ENCODE measurements around the gene MRPL2. TPM values are rescaled to one million over a fixed set of nuclear protein-coding genes. Genes with fewer than 3 reads are reported as not detected.

MRPL2 gene
- total RNA-seq, 2 experiments from 2014 or later: 42.8 to 48.0 TPM

DNA sequence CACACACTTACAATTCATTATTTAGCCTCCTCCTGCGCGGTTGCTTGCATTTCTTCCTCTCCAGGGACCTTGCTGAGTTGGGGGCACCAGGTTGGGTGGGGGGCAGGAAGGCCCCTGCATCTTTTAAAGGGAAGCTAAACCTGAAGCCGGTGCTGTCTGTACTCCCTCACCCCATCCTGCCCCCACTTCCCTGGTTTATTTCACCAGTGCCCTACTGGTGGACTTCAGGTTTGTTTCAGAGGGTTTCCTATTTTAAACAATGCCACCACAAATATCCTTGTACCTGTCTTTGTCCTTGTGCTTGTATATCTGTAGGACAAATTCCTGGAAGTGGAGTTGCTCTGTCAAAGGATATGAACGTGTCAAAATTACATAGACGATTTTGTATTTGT is 37.9 kb upstream of the MRPL2 start:
- Histone ChIP-seq H3K9me3 (ENCODE audit: control insufficient read depth in 1 of 2, insufficient read depth in 1 of 2, low read length in 2 of 2) (no peaks in the 10 kb centered on the region), H3K27me3 (ENCODE audit: control insufficient read depth in 1 of 2, insufficient read depth in 2 of 2, low read length in 2 of 2) (no peaks in the 10 kb centered on the region), H3K4me3 (ENCODE audit: low read length) (no peak overlapping the region), H3K27ac (ENCODE audit: low read depth in 1 of 2, low read length in 2 of 2) (no peak overlapping the region), H3K36me3 (ENCODE audit: insufficient read depth, low read length) (no peaks in the 10 kb centered on the region), H3K4me1 (ENCODE audit: insufficient read depth, low read length) (no peaks in the 10 kb centered on the region)
- H3K4me1 Mint-ChIP-seq (ENCODE audit: low read depth): peaks cover 24% of the 10 kb centered on the region
- DNase-seq (no peak), ATAC-seq (ENCODE audit: poor library complexity) (no peak)
- intact Hi-C loops (cut with DNase I, micrococcal nuclease): no loop called here
- TF ChIP-seq, protein P1, sequence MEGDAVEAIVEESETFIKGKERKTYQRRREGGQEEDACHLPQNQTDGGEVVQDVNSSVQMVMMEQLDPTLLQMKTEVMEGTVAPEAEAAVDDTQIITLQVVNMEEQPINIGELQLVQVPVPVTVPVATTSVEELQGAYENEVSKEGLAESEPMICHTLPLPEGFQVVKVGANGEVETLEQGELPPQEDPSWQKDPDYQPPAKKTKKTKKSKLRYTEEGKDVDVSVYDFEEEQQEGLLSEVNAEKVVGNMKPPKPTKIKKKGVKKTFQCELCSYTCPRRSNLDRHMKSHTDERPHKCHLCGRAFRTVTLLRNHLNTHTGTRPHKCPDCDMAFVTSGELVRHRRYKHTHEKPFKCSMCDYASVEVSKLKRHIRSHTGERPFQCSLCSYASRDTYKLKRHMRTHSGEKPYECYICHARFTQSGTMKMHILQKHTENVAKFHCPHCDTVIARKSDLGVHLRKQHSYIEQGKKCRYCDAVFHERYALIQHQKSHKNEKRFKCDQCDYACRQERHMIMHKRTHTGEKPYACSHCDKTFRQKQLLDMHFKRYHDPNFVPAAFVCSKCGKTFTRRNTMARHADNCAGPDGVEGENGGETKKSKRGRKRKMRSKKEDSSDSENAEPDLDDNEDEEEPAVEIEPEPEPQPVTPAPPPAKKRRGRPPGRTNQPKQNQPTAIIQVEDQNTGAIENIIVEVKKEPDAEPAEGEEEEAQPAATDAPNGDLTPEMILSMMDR (IDR thresholded peaks at IDR 0.05): no peak
- H3K4me3 Mint-ChIP-seq: no peak overlapping the region
- no peaks in the 10 kb centered on the region for H3K9me3 Mint-ChIP-seq
- CTCF ChIA-PET: interaction anchor here (0.6 kb wide), 2 partner anchors 30 to 273 kb away, joined by 3 read pairs; partner anchors contain the start of gene ZNF318
- POLR2A ChIA-PET: no interaction called here
- H3K36me3 Mint-ChIP-seq (ENCODE audit: low read depth): no peaks in the 10 kb centered on the region
- H3K27me3 Mint-ChIP-seq: no peaks in the 10 kb centered on the region
- no peak overlapping the region for H3K27ac Mint-ChIP-seq

DNA sequence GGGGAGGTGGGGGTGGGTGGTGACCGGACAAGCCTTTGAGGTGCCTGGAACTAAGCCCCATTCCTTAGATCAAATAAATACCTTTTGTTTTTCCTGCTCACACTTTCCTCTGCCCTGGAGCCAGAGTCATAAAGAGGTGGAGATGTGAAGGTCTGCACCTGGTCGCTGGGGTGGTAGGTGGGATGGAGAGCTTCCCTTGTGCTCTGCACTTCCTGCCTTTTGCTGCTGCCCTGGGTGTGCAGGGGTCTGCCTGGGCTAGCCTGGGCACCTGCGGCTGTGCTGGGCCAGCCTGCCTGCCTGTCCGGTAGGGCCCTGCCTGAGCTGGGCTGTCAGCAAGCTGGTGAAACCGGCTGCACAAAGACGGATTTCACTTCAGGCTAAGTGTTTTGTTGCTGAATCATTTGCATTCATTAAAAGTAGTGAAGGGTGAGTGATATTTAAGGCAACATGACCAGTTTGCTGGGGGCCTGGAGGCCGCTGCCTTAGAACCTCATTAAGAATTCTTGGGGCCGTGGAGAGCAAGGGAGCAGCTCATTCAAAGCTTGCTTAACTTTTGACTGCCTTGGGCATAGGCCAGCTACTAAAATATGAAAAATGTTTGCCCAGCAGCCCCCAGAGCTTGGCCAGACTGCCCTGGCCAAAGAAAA is 37.3 kb upstream of the MRPL2 start:
- DNase-seq (no peak), ATAC-seq (ENCODE audit: poor library complexity) (no peak)
- intact Hi-C loops (cut with DNase I, micrococcal nuclease): no loop called here
- TF ChIP-seq, protein P1 (IDR thresholded peaks at IDR 0.05): no peak
- ChIA-PET CTCF (interaction anchor here (0.6 kb wide), 1 partner anchor 31 kb away, joined by 3 read pairs; no protein-coding TSS in a partner anchor), POLR2A (no interaction called here)
- H3K4me3 ChIP-seq (ENCODE audit: low read length): no peak overlapping the region
- Mint-ChIP-seq H3K27ac (no peak overlapping the region), H3K9me3 (no peaks in the 10 kb centered on the region), H3K27me3 (no peaks in the 10 kb centered on the region), H3K36me3 (ENCODE audit: low read depth) (no peaks in the 10 kb centered on the region), H3K4me3 (no peak overlapping the region), H3K4me1 (ENCODE audit: low read depth) (peaks cover 24% of the 10 kb centered on the region)
- no peaks in the 10 kb centered on the region for H3K27me3 ChIP-seq (ENCODE audit: control insufficient read depth in 1 of 2, insufficient read depth in 2 of 2, low read length in 2 of 2)
- no peak overlapping the region for H3K27ac ChIP-seq (ENCODE audit: low read depth in 1 of 2, low read length in 2 of 2)
- no peaks in the 10 kb centered on the region for H3K4me1 ChIP-seq (ENCODE audit: insufficient read depth, low read length)
- no peaks in the 10 kb centered on the region for H3K36me3 ChIP-seq (ENCODE audit: insufficient read depth, low read length)
- no peaks in the 10 kb centered on the region for H3K9me3 ChIP-seq (ENCODE audit: control insufficient read depth in 1 of 2, insufficient read depth in 1 of 2, low read length in 2 of 2)

DNA sequence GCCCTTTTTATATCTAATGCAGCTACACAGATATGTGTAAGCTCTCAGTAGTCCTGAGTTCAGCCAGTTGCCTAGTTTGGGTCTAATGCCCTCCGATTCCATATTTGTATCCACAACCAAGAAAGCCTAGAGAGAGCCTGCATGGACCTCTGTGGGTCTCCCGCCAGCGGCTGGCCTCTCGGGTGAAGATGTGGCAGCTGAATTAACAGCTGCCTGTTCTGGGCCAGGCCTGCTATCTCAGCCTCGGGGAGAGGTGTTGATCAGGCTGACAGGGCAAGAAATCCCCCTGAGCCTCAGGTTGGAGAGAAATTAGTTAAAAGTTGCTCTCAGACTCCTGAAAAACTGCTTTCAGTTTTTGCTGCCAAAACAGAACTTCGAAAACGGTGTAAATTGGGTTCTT is 36.7 kb upstream of the MRPL2 start:
- Mint-ChIP-seq H3K9me3 (no peaks in the 10 kb centered on the region), H3K4me1 (ENCODE audit: low read depth) (peaks cover 24% of the 10 kb centered on the region), H3K27ac (no peak overlapping the region), H3K4me3 (no peak overlapping the region), H3K27me3 (no peaks in the 10 kb centered on the region), H3K36me3 (ENCODE audit: low read depth) (no peaks in the 10 kb centered on the region)
- no peaks in the 10 kb centered on the region for H3K4me1 ChIP-seq (ENCODE audit: insufficient read depth, low read length)
- H3K27me3 ChIP-seq (ENCODE audit: control insufficient read depth in 1 of 2, insufficient read depth in 2 of 2, low read length in 2 of 2): no peaks in the 10 kb centered on the region
- H3K36me3 ChIP-seq (ENCODE audit: insufficient read depth, low read length): no peaks in the 10 kb centered on the region
- intact Hi-C loops (cut with DNase I, micrococcal nuclease): no loop called here
- H3K4me3 ChIP-seq (ENCODE audit: low read length): no peak overlapping the region
- ChIA-PET CTCF (no interaction called here), POLR2A (no interaction called here)
- H3K27ac ChIP-seq (ENCODE audit: low read depth in 1 of 2, low read length in 2 of 2): no peak overlapping the region
- TF ChIP-seq, protein P1 (IDR thresholded peaks at IDR 0.05): no peak
- no peaks in the 10 kb centered on the region for H3K9me3 ChIP-seq (ENCODE audit: control insufficient read depth in 1 of 2, insufficient read depth in 1 of 2, low read length in 2 of 2)
- ATAC-seq (ENCODE audit: poor library complexity): no peak
- DNase-seq: no peak

Measured in CD4-positive, alpha-beta T cell (primary cell).